Ovary (tissue), 9 donors: Measurements from ENCODE around the gene IGF2BP1. TPM values are rescaled to one million over a fixed set of nuclear protein-coding genes. Genes with fewer than 3 reads are reported as not detected.

Experiments used
- DNase-seq, 5 donors: peaks; one replicate each; pipeline ENCODE4 v3.0.0-alpha.2; 2019 to 2020
- H3K27ac ChIP-seq, 2 donors: fragments of 200-600 bp; one replicate each; pipeline versions ENCODE4 v1.5.1 to v1.8.0; 2019 to 2022
- H3K27me3 ChIP-seq: fragments of 200-600 bp; one replicate; pipeline ENCODE4 v1.8.0; 2022
- H3K36me3 ChIP-seq: fragments of 200-600 bp; sonication (generic); one replicate; pipeline ENCODE4 v1.5.1; 2019
- H3K4me1 ChIP-seq: one replicate; pipeline ENCODE4 v1.8.1; 2013; ENCODE audit warnings: mild to moderate bottlenecking, moderate library complexity; ENCODE audit not compliant: insufficient read depth
- H3K4me3 ChIP-seq: fragments of 200-600 bp; sonication (generic); one replicate; pipeline ENCODE4 v1.5.1; 2017
- H3K9me3 ChIP-seq, 2 donors: fragments of 200-600 bp in 1 of 2; sonication (generic) in 1 of 2; one replicate each; pipeline versions ENCODE4 v1.5.1 to v1.8.1; 2013 to 2019; ENCODE audit warnings: mild to moderate bottlenecking in 1 of 2, moderate library complexity in 1 of 2
- EP300 ChIP-seq: sonication (generic); formaldehyde crosslinking; IDR thresholded peaks from one replicate; pipeline ENCODE4 v1.6.1; 2017; ENCODE audit warnings: antibody characterized with exemption
- POLR2A ChIP-seq: fragments of 450-650 bp; IDR thresholded peaks from one replicate; pipeline ENCODE4 v1.6.1; 2017; ENCODE audit warnings: antibody characterized with exemption, mild to moderate bottlenecking, moderate library complexity
- WGBS, 3 donors: extraction: QIAGEN DNeasy Blood & Tissue Kit in 1 of 3; methylation state at CpG; one replicate each; pipeline versions ENCODE4 v1.1.5 to v1.1.7; 2013 to 2017; 5-methylcytosine and 5-hydroxymethylcytosine counted together
- intact Hi-C, 4 donors: fragments of 100-400 bp; cut with DNase I; formaldehyde crosslinking; loops; one replicate each; pipeline versions ENCODE4 v1.11.0 to v1.15.1; 2022 to 2023
- polyA plus RNA-seq, 2 donors: library from polyadenylated mRNA; stranded (reverse); fragments of 200-250 nt in 1 of 2; fragments of 350-450 nt in 1 of 2; fragmentation: Illumina TruSeq in 1 of 2; extraction: RNeasy Lipid Tissue Mini Kit (QIAGEN cat#74804) in 1 of 2; gene quantifications; one replicate each; pipeline ENCODE4 v1.2.3, GENCODE V29; 2013 to 2014
- total RNA-seq, 7 donors: library from RNA; depleted of rRNA in 2 of 7; stranded (reverse); fragments of >200 nt in 2 of 7; fragmentation: NEBNext Ultra II Directional in 3 of 7; extraction: Animal tissue kit (Norgen Biotek cat#: 25700) in 3 of 7; gene quantifications; one replicate each; pipeline versions ENCODE4 v1.1.0 to v1.2.4, GENCODE V29; 2016 to 2023
- TF ChIP-seq, protein P1 (sequence below), 3 donors: fragments of 450-650 bp in 2 of 3; fragments of 200-600 bp in 1 of 3; IDR thresholded peaks; one replicate each; pipeline versions ENCODE4 v1.5.1 to v1.8.0; 2016 to 2022; ENCODE audit warnings: antibody characterized with exemption in 3 of 3, mild to moderate bottlenecking in 1 of 3
- donor health status: DM: no; HTN: no; CAD: no; lungs with moderate emphysema.
- donor health status: DM: no; HTN: no; CAD: no.
- donor health status: Bipolar disorder and iron deficiency.
- donor health status: DM: yes; HTN: yes; CAD: no.
- donor health status: DM: no; HTN: no; CAD: no.
- donor health status: DM: yes; HTN: yes; CAD: no.

IGF2BP1 gene
- total and polyA plus RNA-seq, 9 donors, result 0.12 to 1.0 TPM; not detected in 7

- H3K4me3 ChIP-seq, result no peak overlapping the region
- no peak for DNase-seq
- no peaks in the 10 kb centered on the region for H3K4me1 ChIP-seq
- H3K27me3 ChIP-seq, result no peaks in the 10 kb centered on the region
- H3K36me3 ChIP-seq, result no peaks in the 10 kb centered on the region
- H3K9me3 ChIP-seq, result peaks cover 0 to 5% of the 10 kb centered on the region in 2 donors
- H3K27ac ChIP-seq, result no peak overlapping the region
- 55 to 62% (median 57%) methylated on average over 7 of the region's 7 CpGs for WGBS, 3 donors
- TF ChIP-seq, protein P1, sequence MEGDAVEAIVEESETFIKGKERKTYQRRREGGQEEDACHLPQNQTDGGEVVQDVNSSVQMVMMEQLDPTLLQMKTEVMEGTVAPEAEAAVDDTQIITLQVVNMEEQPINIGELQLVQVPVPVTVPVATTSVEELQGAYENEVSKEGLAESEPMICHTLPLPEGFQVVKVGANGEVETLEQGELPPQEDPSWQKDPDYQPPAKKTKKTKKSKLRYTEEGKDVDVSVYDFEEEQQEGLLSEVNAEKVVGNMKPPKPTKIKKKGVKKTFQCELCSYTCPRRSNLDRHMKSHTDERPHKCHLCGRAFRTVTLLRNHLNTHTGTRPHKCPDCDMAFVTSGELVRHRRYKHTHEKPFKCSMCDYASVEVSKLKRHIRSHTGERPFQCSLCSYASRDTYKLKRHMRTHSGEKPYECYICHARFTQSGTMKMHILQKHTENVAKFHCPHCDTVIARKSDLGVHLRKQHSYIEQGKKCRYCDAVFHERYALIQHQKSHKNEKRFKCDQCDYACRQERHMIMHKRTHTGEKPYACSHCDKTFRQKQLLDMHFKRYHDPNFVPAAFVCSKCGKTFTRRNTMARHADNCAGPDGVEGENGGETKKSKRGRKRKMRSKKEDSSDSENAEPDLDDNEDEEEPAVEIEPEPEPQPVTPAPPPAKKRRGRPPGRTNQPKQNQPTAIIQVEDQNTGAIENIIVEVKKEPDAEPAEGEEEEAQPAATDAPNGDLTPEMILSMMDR (IDR thresholded peaks at IDR 0.05), result no peak
- intact Hi-C loops, result no loop called here
Observed at GRCh38 chr17:48972749-48973097, 24.5 kb upstream of the IGF2BP1 start.

DNA sequence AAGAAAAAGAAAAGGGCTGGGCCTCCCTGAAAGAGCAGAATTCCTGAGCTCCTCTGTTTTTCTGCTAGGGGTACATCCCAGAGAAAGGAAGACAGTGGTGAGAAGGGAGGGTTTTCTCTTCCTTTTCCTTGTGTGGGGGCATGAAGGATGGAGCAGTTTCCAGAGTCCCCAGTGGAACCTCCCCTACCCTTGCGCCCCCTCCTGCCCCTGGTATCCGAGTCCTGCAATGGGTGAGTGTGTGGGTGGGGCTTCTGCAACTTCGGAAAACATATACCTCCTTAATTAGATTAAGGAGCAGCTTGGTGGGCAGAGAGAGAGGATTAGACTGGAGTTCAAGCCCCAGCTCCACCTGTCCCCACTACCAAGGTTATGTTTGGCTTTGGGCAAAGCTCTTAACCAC lies 23.4 kb upstream of the IGF2BP1 start:
- TF ChIP-seq POLR2A (no peak), EP300 (no peak)
- TF ChIP-seq, protein P1 (IDR thresholded peaks at IDR 0.05), result no peak
- 26 to 48% (median 42%) methylated on average over 3 of the region's 3 CpGs for WGBS, 3 donors
- no peak overlapping the region for H3K27ac ChIP-seq
- intact Hi-C loops, result no loop called here
- no peaks in the 10 kb centered on the region for H3K4me1 ChIP-seq
- no peaks in the 10 kb centered on the region for H3K27me3 ChIP-seq
- H3K9me3 ChIP-seq, result peaks cover 0 to 5% of the 10 kb centered on the region in 2 donors
- H3K4me3 ChIP-seq, result no peak overlapping the region
- no peaks in the 10 kb centered on the region for H3K36me3 ChIP-seq
- no peak for DNase-seq

DNA sequence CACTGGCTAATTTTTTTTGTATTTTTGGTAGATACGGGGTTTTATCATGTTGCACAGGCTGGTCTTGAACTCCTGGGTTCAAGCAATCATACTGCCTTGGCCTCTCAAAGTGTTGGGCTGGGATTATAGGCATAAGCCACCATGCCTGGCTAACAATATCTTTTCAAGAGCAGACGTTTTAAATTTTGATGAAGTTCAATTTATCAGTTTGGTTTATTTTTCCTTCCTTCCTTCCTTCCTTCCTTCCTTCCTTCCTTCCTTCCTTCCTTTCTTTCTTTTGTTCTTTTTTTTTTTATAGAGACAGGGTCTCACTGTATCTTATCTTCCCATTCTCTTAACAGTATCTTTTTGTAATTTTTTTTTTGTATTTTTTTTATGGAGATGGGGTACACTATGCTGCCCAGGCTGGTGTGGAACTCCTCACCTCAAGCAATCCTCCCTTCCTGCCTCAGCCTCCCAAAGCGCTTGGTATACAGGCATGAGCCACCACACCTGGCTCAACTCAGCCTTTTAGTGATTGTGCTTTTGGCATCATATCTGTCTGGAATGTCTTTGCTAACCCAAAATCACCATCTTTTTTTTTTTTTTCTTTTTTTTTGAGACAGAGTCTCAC lies 15.2 kb upstream of the IGF2BP1 start:
- Histone ChIP-seq H3K9me3 (no peaks in the 10 kb centered on the region), H3K4me1 (no peaks in the 10 kb centered on the region), H3K27ac (no peak overlapping the region), H3K4me3 (no peak overlapping the region), H3K36me3 (no peaks in the 10 kb centered on the region), H3K27me3 (no peaks in the 10 kb centered on the region)
- no peak for DNase-seq
- whole genome bisulfite sequencing, 3 donors, result 63 to 72% (median 68%) methylated on average over 3 of the region's 3 CpGs
- intact Hi-C loops, result loop anchor here in 1 of 4 donors (10.0 kb wide), 1 partner anchor 63 kb away; no protein-coding TSS in a partner anchor
- TF ChIP-seq, protein P1 (IDR thresholded peaks at IDR 0.05), result no peak
- TF ChIP-seq EP300 (no peak), POLR2A (no peak)

- TF ChIP-seq POLR2A, result no peak
- no peak for TF ChIP-seq EP300
- TF ChIP-seq, protein P1 (IDR thresholded peaks at IDR 0.05), result no peak
- Histone ChIP-seq H3K27me3 (no peaks in the 10 kb centered on the region), H3K4me1 (no peaks in the 10 kb centered on the region), H3K9me3 (no peaks in the 10 kb centered on the region), H3K4me3 (no peak overlapping the region), H3K36me3 (no peaks in the 10 kb centered on the region), H3K27ac (no peak overlapping the region)
- WGBS, 3 donors, result 65 to 70% (median 68%) methylated on average over 13 of the region's 13 CpGs
- no peak for DNase-seq
- intact Hi-C loops, result loop anchor here in 1 of 4 donors (10.0 kb wide), 1 partner anchor 59 kb away; no protein-coding TSS in a partner anchor
Observed at GRCh38 chr17:48985436-48986245, 11.5 kb upstream of the IGF2BP1 start.
